ENCODE results near the gene MTFR2.
"Not testable (repeated sequence)": the region's sequence is repeated elsewhere in the genome, so short reads cannot be mapped to it uniquely, and the experiment has no call there.

The MTFR2 gene

DNA sequence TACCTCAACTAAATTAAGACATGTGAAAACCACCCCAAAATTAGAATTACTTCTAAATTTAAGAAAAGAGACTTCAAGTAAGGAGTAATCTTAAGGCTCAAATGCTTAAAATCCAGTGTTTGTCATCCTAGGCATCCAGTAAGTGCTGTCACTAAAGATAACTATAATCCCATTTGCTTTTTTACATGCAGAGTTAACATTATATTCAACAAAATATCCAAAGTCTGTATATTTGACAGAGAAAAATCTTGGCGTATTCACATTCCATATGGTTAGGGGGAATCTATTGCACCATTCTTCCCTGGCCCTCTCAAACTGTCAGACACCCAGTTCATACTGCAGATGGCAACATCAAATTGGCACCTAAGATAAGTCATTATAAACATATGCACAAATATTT, 17.4 kb downstream of the MTFR2 start:
- DNase-seq: no peak

DNA sequence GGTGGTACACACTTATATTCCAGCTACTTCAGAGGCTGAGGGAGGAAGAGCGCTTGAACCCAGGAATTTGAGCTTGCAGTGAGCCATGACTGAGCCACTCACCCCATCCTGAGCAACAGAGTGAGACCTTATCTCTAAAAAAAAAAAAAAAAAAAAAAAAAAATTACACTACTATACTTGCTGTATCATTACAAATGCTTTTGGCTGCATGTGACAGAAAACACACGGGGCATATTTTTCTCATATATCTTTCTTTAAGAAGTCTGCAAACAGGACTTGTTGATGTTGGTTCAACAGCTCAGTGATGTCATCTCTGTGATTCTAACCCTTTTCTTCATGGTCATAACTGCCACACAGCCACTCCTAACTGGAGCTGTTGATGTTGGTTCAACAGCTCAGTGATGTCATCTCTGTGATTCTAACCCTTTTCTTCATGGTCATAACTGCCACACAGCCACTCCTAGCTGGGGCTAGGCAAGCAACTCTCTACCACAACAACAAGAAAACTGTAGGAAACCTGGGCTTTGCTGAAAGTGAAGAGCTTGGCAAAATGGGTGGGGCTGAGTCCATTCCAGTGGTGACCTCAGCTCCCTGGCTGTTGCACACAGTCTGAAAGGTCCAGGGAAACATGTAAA, 19.8 kb downstream of the MTFR2 start:
- no peak for DNase-seq

DNA sequence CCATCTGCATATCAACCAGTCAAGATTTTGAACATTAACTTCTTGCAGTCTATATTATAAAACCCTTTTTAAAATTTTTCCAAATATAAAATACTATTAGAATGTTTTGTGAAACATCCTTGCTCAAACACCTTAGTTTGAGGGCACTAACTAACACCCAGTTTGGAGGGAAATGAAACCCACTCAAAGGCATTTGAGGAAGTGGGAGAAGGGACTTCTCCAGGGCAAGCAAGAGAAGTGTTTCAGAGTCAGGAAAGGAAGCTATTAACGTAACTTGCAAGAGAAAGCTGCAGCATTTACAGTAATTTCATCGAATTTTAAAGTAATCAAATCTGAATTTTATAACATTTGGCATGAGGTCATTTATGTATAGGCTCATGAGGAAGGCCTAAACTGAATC, 21.3 kb downstream of the MTFR2 start:
- DNase-seq: no peak

DNA sequence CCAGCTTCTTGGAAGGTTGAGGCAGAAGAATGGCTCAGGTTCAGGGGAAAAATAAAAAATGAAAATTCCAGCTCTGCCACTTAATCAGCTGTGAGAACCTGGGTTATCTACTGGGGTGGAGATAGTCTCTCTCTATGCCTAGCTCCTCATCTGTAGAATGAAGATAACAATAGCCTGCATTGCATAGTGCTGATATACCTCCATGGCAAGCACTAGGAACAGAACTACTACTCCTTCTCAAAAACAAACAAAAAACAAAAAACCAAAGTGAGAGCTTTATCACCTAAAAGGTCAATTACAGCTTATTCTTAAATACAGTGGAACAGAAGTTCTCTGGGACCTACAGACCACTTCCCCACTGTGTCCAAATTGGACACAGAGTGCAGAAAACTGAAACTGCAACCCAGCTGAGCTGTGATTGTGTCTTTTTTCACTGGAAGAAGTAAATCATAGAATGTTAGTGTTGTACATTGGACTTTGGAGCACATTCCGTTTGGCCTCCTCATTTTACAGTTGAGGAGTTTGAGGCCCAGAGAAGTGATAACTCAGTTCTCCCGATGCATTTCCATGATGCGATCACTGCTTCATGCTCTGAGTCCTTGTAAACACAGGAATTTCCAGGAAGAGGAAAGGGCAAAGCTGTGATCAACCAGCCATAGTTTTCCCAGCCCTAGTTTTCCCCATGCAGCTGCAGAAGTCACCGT, 23.3 kb downstream of the MTFR2 start:
- DNase-seq: no peak

DNA sequence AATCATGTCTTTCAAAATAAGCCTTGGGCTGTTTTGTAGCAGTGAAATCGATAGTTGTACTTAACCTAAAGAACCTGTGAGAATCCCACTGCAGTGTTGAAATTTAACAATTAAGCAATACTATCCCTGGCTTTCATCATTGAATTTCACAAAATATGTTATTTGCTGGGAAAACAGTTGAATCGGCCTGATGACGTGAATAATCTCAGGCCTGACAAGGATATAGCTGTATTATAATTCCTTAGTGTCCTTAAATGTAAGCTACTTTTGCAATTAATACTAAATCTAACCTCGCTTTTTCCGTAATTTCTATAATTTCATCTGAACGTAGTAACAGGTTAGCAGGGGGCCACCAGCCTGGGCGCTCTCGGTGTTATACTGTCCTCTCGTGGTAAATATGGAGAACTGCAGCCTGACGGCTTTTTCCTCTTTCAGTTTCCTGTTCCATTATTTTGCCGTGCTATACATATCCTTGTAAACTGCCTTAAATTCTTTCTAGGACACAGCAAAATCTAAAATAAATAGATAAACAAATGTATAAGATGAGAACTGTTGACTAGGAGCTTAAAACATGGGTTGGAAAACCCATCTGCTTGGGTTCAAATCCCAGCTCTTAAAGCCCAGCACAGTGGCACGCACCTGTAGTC, 24.0 kb downstream of the MTFR2 start:
- peak in 1 of 2 experiments; percentile 57 for DNase-seq

DNA sequence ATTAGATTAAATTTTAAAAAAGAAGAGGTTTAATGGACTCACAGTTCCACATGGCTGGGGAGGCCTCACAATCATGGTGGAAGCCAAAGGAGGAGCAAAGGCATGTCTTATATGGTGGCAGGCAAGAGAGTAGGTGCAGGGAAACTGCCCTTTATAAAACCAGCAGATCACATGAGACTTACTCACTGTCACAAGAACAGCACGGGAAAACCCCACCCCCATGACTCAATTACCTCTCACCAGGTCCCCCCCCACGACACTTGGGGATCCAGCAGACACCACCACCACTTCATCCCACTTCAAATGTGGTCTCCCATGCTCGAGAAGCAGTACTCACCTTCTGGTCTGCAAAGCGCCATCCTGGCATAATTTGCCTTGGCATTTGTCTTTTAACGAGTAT, 24.6 kb downstream of the MTFR2 start:
- no peak for DNase-seq

DNA sequence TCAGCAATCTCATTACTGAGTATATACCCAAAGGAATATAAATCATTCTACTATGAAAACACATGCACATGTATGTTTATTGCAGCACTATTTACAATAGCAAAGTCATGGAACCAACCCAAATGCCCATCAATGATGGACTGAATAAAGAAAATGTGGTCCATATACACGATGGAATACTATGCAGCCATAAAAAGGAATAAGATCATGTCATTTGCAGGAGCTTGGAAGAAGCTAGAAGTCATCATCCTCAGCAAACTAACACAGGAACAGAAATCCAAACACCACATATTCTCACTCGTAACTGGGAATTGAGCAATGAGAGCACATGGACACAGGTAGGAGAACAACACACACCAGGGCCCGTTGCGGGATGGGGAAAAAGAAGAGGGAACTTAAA, 25.1 kb downstream of the MTFR2 start:
- DNase-seq: not testable (repeated sequence)

DNA sequence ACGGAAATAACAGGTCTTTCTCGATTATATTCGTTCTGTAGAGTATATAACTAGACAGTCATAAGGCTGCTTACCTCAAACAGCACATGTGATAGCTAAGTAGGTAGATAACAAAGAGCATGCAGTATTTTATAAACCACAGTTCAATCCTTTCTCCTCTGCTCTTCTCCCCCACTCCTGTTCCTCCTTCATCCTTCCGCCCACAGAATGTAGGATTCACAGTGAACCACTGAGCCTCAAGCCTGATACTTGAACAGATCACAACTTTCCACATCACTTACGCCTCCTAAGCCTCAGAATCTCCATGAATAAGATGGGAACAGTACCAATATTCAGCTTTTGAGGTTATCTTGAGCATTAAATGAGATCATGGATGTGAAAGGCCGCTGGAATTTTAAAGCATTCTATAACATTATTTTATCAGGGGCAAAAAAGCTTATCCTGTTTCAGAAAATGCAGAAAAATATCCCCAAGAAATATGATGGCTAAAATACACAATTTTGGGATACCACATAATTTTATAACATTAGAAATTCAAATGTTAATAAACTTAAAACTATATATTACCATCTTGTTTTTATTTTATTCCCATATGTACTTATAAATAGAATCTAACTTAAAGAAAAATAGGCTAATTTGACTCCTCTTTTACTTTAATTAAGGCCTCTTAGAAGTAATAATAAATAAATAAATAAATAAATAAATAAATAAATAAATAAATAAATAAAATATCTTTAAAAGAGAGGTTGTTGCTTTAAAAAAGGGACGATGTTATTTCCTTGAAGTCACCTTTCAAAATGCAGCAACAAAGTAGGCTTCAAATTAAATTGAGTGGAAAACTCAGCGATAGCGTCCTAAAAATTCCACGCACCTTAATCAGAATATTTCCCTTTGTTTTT, 33.4 kb downstream of the MTFR2 start:
- DNase-seq: no peak

DNA sequence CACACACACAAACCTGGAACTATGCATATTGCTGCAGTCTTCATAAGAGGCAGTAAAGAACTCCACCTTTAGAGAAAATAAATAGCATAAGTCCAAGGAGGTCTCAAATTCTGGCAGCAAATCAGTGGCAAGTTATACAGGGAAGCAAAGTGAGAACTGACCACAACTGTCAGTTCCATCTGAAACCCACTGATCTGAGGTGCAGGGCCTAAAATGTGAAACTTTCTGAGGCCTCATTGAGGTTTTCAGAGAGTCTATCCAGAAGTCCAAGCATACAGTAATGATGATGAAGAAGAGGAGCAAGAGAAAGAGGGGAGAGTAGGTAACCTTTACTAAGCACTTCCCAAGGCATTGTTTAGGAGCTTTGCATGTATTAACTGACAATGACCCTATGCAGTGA, 36.3 kb downstream of the MTFR2 start:
- no peak for DNase-seq

DNA sequence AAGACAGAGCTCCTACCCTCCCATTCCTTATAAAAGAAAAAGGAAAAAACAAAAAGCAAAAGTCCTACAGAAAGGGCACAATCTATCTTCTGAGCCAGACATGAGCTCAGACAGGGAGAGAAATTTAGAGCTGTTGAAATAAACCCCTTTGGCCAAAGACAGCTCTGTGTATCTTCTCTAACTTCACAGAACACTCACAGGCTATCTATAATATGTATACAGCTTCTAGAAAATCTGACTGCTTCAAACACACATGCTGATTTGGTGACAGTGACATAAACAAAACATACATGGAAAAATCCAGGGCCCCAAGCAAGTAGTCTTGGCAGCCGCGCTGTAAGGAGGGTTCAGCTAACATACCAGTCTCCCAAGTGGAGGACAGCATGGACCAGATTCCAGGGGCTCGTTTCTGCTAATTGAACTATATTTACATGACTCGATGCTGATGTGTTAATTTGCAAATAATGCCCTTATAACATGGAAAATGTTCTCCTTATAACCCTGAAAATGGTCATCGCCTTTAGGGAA, 37.0 kb downstream of the MTFR2 start:
- DNase-seq: no peak

DNA sequence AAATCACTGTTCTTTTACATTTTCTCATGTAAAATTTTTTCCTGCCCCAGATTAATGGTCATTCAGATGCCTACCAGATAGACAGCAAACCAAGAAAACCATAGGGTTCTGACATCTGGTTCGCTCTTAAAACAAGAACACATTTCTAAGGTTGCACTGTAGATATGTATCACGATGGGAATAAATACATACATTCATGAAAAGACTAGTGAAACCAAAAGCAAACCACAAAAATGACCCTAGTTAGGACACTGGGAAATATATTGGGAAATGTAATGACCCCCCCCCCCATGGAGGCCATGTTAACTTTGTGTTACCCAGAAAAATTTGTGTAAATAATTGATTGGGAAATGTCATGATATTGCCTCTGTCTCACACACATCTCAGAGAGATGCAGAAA, 37.5 kb downstream of the MTFR2 start:
- no peak for DNase-seq

DNA sequence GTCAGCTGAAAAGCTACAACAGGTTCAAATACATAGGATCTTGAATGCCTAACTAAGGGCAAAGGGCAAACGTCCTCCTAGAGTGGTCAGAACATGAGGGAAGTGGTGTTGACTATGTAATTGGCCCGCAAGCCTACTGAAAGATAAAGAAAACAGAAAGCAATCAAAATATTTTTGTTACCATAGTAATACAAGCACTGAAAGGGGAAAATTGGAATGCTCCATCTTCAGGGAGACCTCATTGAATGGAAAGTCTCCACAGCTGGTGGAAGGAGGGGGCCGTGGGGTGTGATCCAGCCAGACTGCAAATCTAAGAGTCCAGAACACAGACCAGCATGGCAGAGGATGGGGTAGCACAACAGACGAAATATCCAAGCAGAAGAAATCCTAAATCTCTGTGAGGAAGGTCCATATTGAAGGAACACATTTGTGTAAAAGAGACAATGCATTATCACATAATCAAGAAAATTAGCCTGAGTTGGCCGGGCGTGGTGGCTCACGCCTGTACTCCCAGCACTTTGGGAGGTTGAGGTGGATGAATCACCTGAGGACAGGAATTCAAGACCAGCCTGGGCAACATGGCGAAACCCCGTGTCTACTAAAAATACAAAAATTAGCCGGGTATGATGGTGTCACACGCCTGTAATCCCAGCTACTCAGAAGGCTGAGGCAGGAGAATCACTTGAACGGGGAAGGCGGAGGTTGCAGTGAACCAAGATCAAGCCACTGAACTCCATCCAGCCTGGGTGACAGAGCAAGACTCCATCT, 39.5 kb downstream of the MTFR2 start:
- DNase-seq: no peak

DNA sequence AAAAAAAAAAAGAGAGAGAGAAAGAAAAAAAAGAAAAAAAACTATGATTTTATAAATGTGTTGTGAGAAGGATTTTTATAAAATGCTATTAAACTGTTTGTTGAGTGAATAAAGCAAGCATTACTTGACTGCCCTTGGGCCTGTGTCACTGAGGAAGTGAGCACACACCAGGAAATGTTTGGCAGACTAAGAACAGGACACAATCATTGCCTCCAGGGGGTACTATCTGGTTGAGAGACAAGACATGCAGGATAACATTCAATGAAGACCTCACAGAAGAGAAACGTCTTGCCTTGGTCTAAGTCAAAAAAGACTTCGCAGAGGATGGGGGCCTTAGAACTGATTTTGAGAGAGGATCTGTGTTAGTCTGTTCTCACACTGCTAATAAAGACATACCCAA, 40.6 kb downstream of the MTFR2 start:
- DNase-seq: no peak

DNA sequence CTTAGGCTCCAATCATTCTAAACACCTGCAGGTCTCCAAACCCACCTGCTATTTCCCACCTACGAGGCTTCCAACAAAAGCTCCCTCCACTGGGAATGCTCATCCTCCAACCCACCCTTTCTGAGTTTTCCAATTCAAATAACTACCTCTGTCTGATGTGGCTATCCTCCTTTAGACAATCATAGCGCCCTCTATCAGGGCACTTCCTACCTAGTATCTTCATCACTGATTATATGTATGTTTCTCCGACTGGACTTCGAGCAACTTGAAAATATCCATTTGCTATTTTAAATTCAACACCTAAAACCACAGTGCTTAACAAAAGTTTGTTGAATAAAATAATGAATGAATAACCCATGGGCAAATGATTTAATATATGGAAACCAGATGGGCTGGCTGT, 41.3 kb downstream of the MTFR2 start:
- DNase-seq: no peak

DNA sequence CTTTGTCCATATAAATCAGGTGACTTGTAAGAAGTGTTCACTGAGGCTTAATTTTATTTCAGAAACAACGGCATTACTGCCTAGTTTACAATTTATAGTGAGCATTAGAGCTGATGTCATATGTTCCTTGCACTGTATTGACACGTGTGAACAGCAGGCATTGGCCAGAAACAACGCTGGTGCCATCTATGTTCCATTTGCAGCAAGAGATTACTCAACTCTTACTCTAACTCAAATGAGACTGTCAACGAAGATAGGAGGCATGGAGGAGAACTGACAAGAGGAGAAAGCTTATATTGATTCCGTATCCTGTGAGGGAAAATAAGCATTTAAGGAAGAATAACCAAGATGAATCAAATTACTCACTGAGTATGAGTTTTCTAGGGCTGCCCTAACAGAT, 48.4 kb downstream of the MTFR2 start:
- no peak for DNase-seq

DNA sequence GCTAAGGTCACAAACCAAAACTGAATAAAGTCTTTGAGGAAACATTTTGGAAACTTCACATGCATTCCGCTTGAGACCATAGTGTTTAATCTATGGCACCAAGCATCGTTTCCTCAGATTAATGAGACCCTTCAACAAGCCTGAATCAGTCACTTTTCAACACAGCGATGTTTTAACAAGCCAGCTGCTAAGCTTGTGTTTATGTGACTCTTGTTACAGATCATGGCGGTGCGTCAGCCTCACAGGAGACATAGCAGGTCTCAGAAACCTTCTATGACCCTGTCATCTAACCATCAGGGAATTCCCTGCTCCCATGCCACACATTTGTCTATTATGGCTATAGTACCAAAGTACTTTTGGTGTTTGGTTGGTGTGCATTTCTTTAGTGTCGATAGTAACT, 57.2 kb downstream of the MTFR2 start:
- no peak for DNase-seq

DNA sequence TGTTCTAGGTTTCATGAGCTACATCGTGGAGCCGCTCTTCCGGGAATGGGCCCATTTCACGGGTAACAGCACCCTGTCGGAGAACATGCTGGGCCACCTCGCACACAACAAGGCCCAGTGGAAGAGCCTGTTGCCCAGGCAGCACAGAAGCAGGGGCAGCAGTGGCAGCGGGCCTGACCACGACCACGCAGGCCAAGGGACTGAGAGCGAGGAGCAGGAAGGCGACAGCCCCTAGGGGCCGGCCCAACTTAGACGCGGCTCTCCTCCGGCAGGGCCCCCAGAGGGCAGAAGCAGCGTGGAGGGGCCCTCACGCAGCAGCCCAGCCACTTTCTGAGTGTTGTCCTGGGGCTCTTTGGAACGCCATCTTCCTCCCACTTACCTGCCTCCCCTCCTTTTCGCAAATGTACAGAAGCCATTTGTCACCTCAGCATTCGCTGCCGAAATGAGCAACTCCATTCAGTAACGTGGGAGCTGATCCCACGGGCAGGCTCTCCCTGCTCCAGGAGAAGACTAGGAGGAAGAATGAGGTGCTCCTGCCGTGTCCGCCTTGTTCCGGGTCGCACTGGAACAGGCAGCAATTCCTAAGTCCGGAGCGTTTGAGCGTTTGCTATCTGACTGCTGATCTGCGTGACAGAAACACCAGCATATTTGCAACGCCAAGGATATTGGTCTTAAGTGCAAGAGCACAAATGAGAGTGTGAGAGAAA, 58.4 kb downstream of the MTFR2 start:
- DNase-seq: no peak

DNA sequence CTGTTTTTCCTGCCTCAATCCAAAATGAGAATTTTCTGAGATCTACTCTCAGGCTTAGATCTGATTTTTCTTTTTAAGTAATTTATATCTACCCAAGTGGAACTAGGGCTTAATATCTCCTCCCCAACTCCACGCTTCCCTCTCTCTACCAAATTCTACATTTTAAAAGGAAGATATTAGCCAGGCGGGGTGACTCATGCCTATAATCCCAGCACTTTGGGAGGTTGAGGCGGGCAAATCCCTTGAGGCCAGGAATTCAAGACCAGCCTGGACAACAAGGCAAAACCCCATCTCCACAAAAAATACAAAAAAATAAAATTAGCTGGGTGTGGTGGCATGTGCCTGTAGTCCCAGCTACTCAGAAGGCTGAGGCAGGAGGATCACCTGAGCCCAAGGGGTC, 61.0 kb downstream of the MTFR2 start:
- no peak for DNase-seq

DNA sequence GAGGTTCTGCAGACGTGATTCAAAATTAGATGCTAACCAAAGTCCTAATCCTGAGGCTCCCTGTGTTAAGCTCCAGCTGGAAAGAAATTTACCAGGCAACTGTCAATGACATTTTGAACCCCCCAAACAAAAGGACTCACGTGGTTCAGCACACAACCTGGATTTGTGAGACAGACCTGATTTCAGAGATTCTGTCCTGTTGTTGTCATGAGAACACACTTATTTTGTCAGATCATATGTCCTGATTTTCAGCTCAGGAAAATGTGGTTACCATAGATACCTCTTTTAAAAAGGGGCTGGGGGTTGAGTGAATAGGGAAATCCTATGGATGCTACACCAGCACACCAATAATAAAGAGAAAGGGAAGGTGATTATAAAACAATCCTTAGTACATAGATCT, 61.6 kb downstream of the MTFR2 start:
- no peak for DNase-seq

DNA sequence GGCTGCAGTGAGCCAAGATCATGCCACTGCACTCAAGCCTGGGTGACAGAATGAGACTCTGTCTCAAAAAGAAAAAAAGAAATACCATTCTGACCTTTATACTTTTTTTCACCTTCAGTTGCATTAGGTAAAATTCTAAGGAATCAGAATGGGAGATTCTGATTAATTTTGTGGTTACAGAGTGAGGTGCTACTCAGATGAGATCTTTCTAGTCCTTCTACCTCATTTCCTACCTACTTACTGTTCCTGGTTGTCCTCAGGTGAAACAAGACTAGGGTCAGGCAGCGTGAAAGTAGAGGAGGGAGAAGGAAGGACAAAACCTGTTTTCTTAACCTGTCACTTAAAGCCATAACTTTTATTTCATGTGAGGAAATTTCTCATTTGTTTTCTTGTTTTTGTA, 63.7 kb downstream of the MTFR2 start:
- DNase-seq: no peak

DNA sequence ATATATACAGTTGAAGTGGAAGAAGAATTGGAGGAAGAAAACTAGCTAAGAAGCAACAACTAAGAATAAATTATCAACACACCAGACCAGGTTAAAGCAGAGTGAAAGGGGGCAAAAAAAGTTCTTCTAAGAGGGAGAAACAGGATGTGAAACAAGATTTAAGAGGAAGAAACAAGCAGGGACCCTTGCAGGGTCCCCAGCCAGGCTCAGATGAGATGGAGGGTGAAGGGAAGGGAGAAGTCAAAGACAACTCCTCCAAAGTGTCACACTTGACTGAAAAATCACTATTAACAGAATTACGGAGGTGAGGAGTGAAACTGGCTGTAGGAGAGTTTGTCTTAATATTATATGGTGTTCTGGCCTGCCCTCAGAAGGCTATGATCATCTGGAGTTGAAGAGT, 65.4 kb downstream of the MTFR2 start:
- DNase-seq: no peak

DNA sequence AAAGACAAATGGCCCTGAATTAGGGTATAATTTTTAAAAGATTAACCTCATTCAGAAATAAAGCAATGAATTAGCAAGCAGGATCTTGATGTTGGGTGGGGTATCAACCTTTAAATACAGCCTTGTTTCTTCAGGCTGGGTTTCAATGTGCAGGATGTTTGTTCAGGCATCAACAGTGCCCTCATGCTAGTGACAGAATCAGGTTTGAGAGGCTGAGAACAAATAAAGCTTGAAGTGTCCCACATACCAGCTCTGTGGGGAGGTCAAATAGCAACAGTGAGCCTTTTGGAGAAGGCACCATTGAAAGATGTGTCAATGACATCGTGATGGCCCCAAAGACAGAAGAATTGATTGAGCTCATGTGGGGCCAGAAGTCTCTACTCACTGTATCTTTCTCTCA, 68.2 kb downstream of the MTFR2 start:
- DNase-seq: no peak
